NCI-H2196 (cell line): ENCODE measurements around the gene NSG1.
"Not testable (repeated sequence)": the region's sequence is repeated elsewhere in the genome, so short reads cannot be mapped to it uniquely, and the experiment has no call there.

ENCODE experiments used
- DNase-seq: peaks from one replicate; lab custom pipeline; 2025; ENCODE audit not compliant: unreplicated experiment; lab: John Stamatoyannopoulos, UW

Gene NSG1, protein sequence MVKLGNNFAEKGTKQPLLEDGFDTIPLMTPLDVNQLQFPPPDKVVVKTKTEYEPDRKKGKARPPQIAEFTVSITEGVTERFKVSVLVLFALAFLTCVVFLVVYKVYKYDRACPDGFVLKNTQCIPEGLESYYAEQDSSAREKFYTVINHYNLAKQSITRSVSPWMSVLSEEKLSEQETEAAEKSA

GRCh38 chr4:4386736-4387392 is at the start of gene NSG1:
Gene NSG1 (plus strand): TSS chr4:4387102. CDS start chr4:4387630, 528 bp downstream.
- peak; percentile 32 for DNase-seq

DNA sequence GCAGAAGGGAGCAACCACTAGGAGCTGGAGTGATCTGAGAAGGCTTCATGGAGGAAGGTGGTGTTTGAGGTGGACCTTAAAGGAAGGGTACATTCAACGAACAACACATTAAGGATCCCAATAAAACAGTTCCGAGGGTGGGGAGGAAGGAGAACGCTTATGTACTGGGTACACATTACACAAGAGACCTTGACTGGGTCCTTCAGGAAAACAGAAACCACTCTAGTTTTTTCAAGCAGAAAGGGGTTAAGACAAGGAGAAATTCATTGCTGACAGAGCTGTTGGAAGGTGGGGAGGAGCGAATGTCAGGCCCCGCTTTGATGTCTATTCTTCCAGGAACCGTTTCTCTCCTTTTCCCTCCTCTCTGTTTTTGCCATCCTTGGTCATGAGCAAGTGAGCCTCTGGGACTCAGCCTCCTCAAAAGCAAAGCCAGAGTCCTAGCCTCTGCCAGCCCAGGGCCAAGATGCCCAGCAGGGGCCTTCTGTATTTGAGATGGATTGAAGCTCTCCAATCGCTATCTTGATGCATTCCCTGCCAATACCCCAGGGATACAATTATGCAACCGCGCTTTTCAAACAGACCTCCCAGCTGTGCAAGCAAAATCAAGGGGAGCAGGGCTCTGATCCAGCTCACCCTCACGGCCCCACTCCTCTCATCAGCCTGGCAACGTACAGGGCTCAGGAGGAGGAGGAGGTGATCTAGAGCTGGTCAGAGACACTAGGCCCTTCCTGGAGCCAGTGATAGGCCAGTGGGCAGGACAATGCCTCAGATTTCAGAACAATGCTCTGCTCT is 48.5 kb upstream of the NSG1 start:
- DNase-seq, result no peak

DNA sequence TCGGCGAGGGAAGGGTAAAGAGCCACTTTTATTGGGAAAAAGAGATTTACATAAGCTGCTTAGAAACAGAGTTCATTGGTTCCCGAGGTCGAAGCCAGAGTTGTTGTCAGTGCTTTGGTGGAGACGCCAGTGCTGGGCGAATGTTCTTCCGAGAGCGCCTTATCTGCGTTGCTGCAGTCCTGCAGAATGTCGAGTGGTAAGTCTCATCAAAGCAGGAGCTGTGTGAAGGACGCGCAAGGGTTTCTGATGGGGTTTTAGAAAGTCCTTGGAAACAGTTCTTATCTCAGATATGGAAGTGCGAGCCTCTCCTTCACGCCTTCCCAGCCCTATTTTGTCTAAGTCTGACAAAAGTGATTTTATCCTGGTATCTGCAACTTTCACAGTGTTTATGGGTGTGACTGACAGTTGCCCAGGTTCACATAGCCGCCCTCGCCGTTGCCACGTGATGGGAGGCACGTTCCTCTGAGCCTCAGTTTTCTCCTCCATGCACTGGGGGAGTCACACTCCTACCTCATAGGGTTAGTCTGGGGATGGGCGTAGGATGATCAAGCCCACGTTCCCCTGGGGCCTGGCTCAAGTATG is 47.3 kb upstream of the NSG1 start:
- DNase-seq, result no peak

DNA sequence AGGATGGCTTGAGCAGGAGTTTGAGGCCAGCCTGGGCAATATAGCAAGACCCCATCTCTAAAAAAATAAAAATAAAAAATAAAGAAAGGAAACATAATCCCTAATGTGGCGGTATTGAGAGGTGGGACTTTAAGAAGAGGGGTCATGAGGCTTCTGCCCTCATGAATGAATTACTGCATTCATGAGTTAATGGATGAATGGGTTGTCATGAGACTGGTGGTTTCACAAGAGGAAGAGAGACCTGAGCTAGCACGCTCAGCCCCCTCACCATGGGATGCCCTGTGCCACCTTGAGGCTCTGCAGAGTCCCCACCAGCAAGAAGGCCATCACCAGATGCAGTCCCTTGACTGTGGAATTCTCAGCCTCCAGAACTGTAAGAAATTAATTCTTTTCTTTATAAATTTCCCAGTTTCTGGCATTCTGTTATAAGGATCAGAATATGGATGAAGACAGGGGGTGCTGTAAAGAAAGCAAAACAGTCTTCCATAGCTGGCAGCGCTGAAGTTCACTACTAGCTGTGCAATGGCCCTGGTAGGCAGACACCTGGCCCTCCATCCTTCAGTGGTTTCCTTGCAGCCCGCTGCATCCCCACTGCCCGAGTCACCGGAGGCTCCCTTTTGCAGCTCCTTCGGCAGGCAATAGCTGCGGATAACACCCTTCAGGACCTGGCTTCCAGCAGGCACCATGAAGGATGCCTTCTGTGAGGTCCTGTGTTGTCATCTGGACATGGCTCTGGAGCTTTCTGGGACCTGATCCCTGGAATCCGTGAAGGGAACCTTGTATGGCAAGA is 44.8 kb upstream of the NSG1 start:
- DNase-seq, result no peak

DNA sequence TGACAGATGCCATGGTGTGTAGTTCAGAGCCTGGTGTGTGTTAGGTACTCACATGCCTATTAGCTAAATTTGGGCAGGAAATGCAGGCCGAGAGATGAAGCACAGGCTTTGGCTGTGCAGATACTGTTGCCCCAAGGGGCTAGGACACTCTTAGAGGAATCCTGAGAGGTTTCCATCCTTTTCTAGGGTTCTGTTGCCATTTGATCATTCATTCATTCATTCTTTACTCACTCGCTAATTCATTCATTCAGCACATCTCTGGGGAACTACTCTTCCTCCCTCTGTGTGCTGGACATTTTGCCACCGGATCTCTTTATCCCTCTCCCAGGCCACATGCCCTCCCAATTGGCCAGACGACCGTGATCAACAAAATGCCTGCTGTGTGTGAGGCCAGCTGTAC is 43.9 kb upstream of the NSG1 start:
- DNase-seq, result no peak

DNA sequence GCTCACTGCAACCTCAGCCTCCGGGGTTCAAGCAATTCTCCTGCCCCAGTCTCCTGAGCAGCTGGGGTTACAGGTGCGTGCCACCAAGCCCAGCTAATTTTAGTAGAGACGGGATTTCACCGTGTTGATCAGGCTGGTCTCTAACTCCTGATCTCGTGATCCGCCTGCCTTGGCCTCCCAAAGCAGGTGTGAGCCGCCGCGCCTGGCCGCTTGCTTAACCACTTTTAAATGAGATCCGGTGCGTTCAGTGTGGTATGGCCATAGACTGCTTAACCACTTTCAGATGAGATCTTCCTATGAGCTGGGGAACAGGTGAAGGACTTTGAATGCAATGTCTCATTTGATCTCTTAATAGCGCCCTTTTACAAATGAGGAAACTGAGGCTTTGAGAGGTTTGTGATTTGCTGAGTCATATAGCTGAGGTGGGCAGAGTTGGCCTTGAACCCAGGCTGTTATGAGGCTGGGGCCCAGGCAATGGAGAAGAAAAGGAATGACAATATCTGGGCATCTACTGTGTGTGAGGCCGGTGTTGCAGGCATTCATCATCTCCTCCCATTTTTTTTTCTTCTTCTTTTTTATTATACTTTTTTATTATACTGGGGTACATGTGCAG is 41.9 kb upstream of the NSG1 start:
- DNase-seq, result no peak

DNA sequence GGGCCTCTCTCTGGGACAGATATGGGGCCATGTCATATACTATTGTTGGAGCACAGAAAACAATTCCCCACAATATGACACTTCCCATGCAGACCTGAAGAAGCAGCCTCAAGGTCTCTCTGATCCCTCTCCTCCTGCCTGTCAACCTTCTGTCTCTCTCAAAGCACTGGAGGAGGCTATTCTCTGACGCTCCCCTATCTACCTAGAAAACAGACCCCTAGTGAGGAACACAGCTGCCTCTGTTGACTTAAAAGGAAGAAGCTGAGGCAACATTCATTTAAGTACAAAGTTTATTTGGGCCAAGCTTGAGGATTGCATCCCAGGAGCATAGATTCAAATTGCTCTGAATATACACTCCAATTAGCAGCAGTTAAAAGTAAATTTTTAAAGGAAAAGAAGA is 39.3 kb upstream of the NSG1 start:
- no peak for DNase-seq

DNA sequence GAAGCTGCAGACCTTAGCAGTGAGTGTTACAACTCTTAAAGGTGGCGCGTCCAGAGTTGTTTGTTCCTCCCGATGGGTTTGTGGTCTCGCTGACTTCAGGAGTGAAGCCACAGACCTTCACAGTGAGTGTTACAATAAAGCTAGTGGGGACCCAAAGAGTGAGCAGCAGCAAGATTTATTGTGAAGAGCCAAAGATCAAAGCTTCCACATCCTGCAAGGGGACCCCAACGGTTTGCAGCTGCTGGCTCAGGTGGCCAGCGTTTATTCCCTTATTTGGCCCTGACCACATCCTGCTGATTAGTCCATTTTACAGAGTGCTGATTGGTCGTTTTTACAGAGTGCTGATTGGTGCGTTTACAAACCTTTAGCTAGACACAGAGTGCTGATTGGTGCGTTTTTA is 38.3 kb upstream of the NSG1 start:
- not testable (repeated sequence) for DNase-seq

- no peak for DNase-seq
Observed at GRCh38 chr4:4349867-4350266, 37.0 kb upstream of the NSG1 start.

GRCh38 chr4:4350909-4351308 is 36.0 kb upstream of the NSG1 start:
- DNase-seq, result no peak

DNA sequence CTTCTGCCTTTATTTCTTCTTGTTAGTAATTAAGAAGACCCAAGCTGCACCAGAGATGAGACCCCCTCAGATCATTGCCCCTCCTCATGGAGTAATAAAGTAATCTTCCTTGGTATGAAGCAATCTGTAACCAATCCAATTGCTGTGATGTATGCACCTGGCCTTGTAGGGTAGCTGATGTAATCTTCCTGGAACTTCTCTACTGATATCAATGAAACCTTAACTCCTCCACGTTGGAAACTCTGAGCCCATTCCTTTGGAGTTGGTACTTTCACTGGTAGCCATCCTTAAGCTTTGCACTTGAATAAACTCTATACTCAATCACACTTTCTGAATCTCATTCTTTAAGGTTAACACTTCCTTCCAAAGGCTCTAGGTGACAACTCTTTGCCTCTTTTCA is 31.6 kb upstream of the NSG1 start:
- no peak for DNase-seq

DNA sequence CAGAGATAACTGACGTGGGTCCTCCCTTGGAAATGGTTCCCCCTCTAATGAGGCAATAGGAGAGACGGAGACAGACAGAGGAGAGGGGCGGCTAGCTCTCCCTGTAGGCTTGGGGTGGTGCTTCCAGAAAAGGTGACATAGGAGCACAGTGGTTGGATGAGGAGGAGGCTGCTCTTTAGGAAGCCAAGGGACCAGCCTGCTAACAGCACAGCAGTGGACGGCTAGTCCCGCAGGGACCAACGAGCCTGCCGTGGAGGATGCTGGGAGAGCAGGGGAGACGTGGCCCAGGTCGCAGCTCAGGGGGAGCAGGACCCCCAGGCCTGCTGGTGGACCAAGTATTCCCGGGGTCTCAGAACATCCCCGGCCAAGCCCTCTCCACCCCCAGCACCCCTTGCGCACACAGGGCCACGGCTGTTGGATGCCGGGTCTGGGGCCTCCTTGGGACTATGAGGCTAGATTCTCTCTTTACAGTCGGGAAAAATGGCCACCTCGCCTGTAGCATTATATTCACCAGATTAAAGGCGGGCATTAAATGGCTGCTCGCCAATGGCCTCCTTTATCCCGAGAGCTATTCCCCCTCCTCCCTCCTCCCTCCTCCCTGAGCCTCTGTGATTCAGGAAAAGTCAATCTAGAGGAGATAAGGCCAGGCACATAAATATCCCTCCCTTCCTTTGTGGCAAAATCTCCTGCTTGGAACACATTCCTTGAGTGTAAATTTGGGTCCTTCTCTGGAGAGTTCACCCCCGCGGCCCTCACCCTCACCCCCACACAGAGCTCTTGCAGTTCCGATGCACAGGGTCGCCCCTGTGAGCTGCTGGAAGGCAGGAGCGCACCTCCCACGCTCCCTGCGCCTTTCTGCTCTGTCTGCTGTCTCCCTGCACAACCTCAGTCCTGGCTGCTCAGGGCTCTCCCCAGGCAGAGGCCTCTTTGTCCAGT is 30.5 kb upstream of the NSG1 start:
- DNase-seq, result no peak

DNA sequence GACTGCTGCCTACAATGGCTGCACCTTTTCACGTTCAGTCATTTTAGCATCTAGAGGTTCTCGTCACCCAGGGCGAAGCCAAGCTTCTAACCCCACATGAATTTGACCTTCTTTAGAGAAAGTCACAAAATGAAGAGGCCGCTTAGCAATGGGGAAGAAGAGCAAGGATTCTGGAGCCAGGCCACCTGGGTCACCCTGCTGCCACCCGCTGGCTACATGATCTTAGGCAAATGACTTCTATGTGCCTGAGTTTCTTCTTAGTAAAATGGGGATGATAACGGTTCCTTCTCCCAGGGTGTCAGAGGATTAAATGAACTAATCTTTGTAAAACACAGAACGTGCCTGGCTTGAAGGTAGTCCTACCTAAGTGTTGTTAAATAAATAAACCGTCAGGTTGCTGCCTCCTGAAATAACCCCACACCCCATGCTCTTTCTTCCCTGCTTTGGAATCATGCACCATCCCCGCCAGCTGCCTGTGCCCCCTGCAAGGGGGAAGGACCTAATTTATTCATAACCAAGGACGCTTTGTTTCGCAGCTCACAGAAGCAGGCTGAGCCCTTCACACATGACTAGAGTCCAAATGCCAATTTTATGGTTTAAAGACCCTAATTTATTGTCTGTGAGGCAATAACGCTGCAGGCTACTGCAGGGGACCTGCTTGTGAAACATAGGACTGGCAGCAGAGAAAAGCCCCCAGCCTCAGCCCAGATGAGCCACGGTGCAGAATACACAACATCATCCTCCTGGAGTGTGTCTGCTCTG is 28.6 kb upstream of the NSG1 start:
- no peak for DNase-seq

GRCh38 chr4:4361883-4362282 is 25.0 kb upstream of the NSG1 start:
- DNase-seq, result no peak

DNA sequence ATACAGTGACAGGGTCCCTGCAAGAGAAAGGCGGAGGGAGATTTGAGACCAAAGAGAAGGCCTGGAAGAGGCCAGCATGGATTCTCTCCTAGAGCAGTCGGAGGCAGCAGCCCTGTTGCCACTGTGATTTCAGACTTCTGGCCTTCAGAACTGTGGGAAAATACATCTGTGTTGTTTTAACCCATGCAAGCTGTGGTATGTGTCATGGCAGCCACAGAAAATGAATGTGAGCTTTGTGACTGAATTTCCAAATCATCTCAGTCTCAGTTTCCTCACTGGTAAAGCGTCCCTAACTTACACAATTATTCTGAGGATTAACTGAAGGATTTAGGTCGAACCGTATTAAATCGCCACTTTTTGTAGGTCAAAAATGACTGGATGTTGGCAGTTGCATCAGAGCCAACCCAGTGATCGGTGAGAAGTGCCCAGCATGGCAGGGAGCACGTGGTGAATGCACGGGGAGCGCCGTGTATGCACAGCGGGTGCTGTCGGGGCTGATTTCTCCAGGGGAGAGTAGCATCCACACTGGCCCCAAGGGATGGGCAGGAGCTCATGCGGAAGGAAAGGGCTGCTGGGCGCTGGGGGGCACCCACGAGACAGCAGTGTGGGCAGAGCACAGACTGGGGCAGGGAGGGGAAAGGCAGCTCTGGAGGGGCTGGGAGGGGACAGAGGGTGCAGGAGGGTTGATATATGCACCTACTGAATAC is 23.8 kb upstream of the NSG1 start:
- no peak for DNase-seq

GRCh38 chr4:4364061-4364460 is 22.8 kb upstream of the NSG1 start:
- no peak for DNase-seq

DNA sequence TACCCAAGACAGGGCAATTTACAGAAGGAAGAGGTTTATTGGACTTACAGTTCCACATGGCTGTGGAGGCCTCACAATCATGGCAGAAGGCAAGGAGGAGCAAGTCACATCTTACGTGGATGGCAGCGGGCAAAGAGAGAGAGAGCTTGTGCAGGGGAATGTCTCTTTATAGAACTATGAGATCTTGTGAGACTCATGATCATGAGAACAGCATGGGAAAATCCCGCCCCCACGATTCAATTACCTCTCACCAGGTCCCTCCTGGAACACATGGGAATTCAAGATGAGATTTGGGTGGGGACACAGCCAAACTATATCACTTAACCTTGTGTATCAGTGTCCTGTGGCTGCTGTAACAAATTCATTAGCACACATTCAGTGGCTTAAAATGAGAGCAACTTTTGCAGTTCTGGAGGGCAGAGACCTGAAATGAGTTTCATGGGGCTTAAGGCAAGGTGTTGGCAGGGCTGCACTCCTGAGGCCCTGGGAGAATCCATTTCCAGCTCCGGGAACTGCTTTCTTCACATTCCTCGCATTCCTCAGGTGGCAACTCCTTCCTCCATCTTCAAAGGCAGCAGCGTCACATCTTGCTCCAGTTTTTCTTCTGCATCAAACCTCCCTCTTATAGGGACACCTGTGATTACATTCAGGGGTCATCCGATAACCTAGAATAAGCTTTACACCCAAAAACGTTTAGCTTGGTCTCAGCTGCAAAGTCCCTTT is 22.3 kb upstream of the NSG1 start:
- DNase-seq, result no peak
